Esophagus squamous epithelium (tissue), 5 donors: ENCODE results near the gene FYCO1. TPM values are rescaled to one million over a fixed set of nuclear protein-coding genes. Genes with fewer than 3 reads are reported as not detected.

ENCODE experiments used
- DNase-seq: peaks from one replicate; lab custom pipeline; 2025; lab: John Stamatoyannopoulos, UW
- H3K27ac ChIP-seq, 4 donors: fragments of 200-600 bp; sonication (generic); one replicate each; pipeline ENCODE4 v1.5.1; 2016 to 2019; ENCODE audit warnings: mild to moderate bottlenecking in 1 of 4
- H3K27me3 ChIP-seq, 4 donors: fragments of 200-600 bp; sonication (generic); 1 replicate in 3 of 4; 2 replicates in 1 of 4; pipeline versions ENCODE4 v1.5.1 to v1.6.0; 2017 to 2021; ENCODE audit warnings: antibody characterized with exemption in 1 of 4
- H3K36me3 ChIP-seq, 3 donors: fragments of 200-600 bp; sonication (generic); one replicate each; pipeline ENCODE4 v1.5.1; 2016 to 2019
- H3K4me1 ChIP-seq, 3 donors: fragments of 200-600 bp; sonication (generic); one replicate each; pipeline ENCODE4 v1.5.1; 2017 to 2019
- H3K4me3 ChIP-seq, 4 donors: fragments of 200-600 bp; sonication (generic); 1 replicate in 3 of 4; 2 replicates in 1 of 4; pipeline ENCODE4 v1.5.1; 2016 to 2019; ENCODE audit warnings: mild to moderate bottlenecking in 2 of 4, moderate library complexity in 1 of 4
- H3K9me3 ChIP-seq, 3 donors: fragments of 200-600 bp; sonication (generic); one replicate each; pipeline ENCODE4 v1.5.1; 2016 to 2019
- POLR2A ChIP-seq, 4 donors: fragments of 450-650 bp; IDR thresholded peaks; one replicate each; pipeline ENCODE4 v1.6.1; 2017; ENCODE audit warnings: antibody characterized with exemption in 4 of 4, mild to moderate bottlenecking in 4 of 4, moderate library complexity in 3 of 4
- WGBS, 2 donors: methylation state at CpG; one replicate each; pipeline ENCODE4 v1.1.5; 2018; 5-methylcytosine and 5-hydroxymethylcytosine counted together
- intact Hi-C: fragments of 100-400 bp; cut with DNase I; formaldehyde crosslinking; loops from one replicate; pipeline ENCODE4 v1.15.0; 2022
- total RNA-seq, 4 donors: library from RNA; depleted of rRNA; stranded (reverse); fragments of >200 nt; gene quantifications; one replicate each; pipeline ENCODE4 v1.1.0, GENCODE V29; 2016
- TF ChIP-seq, protein P1 (sequence below), 6 experiments: fragments of 450-650 bp in 4 of 6; fragments of 200-600 bp in 2 of 6; sonication (generic) in 2 of 6; IDR thresholded peaks; one replicate each; pipeline ENCODE4 v1.5.1; 2016 to 2019; ENCODE audit warnings: antibody characterized with exemption in 6 of 6, mild to moderate bottlenecking in 4 of 6, moderate library complexity in 4 of 6
- donor health status: DM: yes; HTN: yes; CAD: no.

Gene FYCO1
- total RNA-seq, 4 donors from 2014 or later, result 17.8 to 33.3 (median 25.0) TPM

DNA sequence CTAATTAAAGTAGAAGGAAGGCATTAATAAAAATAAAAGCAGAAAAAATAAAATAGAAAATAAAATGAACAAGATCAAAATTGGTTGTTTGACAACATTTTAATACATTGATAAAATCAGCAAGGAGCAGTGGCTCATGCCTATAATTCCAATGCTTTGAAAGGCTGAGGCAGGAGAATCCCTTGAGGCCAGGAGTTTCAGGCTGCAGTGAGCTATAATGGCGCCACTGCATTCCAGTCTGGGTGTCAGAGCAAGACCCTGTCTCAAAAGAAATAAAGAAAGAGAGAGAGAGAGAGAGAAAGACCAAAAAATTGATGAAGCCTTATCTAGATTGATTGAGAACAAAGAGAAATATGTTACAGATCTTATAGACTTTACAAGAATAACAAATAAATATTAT, 29.5 kb upstream of the FYCO1 start:
- DNase-seq, result no peak
- WGBS, 2 donors, result 56 to 75% methylated on average over 1 of the region's 1 CpG
- intact Hi-C loops, result no loop called here
- Histone ChIP-seq H3K27me3 (no peaks in the 10 kb centered on the region), H3K4me1 (no peaks in the 10 kb centered on the region), H3K27ac (no peak overlapping the region), H3K4me3 (no peak overlapping the region), H3K9me3 (peaks cover 0 to 4% (median 0%) of the 10 kb centered on the region in 3 donors), H3K36me3 (no peaks in the 10 kb centered on the region)
- no peak for TF ChIP-seq POLR2A (IDR thresholded peaks at IDR 0.05)
- TF ChIP-seq, protein P1, sequence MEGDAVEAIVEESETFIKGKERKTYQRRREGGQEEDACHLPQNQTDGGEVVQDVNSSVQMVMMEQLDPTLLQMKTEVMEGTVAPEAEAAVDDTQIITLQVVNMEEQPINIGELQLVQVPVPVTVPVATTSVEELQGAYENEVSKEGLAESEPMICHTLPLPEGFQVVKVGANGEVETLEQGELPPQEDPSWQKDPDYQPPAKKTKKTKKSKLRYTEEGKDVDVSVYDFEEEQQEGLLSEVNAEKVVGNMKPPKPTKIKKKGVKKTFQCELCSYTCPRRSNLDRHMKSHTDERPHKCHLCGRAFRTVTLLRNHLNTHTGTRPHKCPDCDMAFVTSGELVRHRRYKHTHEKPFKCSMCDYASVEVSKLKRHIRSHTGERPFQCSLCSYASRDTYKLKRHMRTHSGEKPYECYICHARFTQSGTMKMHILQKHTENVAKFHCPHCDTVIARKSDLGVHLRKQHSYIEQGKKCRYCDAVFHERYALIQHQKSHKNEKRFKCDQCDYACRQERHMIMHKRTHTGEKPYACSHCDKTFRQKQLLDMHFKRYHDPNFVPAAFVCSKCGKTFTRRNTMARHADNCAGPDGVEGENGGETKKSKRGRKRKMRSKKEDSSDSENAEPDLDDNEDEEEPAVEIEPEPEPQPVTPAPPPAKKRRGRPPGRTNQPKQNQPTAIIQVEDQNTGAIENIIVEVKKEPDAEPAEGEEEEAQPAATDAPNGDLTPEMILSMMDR (IDR thresholded peaks at IDR 0.05), result no peak

DNA sequence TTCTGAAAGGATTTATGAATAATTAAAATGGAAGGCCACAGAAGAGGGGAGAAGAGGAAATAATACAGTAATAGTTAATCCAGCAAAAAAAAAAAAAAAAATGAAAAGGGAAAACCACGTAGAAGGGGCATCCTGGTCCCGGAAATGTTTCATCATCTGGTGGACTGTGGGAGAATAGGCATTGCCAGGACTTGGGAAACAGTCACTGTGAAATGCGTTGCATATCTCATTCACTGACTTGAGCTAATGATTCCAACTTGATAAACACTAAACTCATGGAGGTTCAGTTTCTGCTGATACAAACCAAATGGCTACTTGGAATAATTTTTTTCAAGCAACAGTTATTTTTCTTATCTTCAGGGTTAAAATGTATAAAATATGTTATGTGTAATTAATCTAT, 28.5 kb upstream of the FYCO1 start:
- TF ChIP-seq, protein P1 (IDR thresholded peaks at IDR 0.05), result no peak
- no peak for TF ChIP-seq POLR2A (IDR thresholded peaks at IDR 0.05)
- no peak for DNase-seq
- no peaks in the 10 kb centered on the region for H3K4me1 ChIP-seq
- H3K4me3 ChIP-seq, result no peak overlapping the region
- peaks cover 0 to 4% (median 0%) of the 10 kb centered on the region in 3 donors for H3K9me3 ChIP-seq
- H3K27ac ChIP-seq, result no peak overlapping the region
- intact Hi-C loops, result no loop called here
- no peaks in the 10 kb centered on the region for H3K27me3 ChIP-seq
- 44 to 49% methylated on average over 3 of the region's 3 CpGs for WGBS, 2 donors
- H3K36me3 ChIP-seq, result no peaks in the 10 kb centered on the region

DNA sequence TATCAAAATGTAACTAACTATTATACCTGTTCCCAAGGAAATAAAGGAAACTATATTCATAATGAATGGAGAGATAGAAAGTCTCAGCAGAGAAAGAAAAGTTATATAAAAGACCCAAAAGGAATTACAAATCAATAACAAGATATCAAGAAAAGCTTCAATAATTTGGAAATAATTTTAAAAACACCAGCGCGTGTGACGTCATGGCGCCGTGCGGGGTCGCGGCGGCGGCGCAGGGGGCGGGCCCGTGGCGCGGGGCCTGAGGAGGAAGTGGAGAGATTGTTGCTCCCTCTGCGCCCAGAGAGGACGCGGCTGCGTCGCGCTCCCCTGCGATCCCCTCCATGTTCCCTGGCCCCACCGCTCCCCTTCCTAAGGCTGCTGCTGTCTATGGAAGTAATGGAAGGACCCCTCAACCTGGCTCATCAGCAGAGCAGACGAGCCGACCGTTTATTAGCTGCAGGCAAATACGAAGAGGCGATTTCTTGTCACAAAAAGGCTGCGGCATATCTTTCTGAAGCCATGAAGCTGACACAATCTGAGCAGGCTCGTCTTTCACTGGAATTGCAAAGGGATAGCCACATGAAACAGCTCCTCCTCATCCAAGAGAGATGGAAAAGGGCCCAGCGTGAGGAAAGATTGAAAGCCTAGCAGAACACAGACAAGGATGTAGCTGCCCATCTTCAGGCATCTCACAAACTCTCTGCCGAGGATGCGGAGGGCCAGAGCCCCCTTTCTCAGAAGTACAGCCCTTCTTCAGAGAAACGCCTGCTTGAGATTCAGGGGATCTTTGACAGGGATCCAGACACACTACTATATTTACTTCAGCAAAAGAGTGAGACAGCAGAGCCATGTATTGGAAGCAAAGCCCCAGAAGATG, 27.5 kb upstream of the FYCO1 start:
- WGBS, 2 donors, result 88 to 93% methylated on average over 28 to 30 of the region's 34 CpGs
- H3K9me3 ChIP-seq, result peaks cover 0 to 4% (median 0%) of the 10 kb centered on the region in 3 donors
- no peaks in the 10 kb centered on the region for H3K36me3 ChIP-seq
- no peaks in the 10 kb centered on the region for H3K27me3 ChIP-seq
- DNase-seq, result no peak
- no peak overlapping the region for H3K4me3 ChIP-seq
- no peak overlapping the region for H3K27ac ChIP-seq
- no peaks in the 10 kb centered on the region for H3K4me1 ChIP-seq
- no peak for TF ChIP-seq POLR2A (IDR thresholded peaks at IDR 0.05)
- TF ChIP-seq, protein P1 (IDR thresholded peaks at IDR 0.05), result no peak
- intact Hi-C loops, result no loop called here

DNA sequence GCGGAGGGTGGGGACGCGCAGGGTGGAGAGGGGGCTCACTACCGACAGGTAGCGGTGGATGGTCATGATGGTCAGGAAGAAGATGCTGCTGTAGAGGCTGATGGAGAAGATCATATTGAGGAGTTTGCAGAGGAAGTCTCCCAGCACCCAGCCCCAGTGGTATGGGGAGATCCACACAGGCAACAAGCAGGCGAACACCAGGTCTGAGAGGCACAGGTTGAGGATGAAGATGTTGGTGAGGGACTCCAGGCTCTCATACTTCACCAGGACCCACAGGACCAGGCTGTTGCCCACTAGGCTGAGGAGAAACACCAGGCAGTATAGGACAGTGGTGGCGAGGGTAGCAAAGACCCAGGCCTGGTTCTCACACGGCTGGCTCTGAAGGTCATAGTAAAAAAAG, 25.9 kb upstream of the FYCO1 start:
- DNase-seq, result no peak
- Histone ChIP-seq H3K27ac (no peak overlapping the region), H3K9me3 (no peaks in the 10 kb centered on the region), H3K4me3 (no peak overlapping the region), H3K4me1 (no peaks in the 10 kb centered on the region), H3K27me3 (no peaks in the 10 kb centered on the region), H3K36me3 (no peaks in the 10 kb centered on the region)
- intact Hi-C loops, result no loop called here
- 92 to 99% methylated on average over 8 of the region's 8 CpGs for WGBS, 2 donors
- TF ChIP-seq, protein P1 (IDR thresholded peaks at IDR 0.05), result no peak
- no peak for TF ChIP-seq POLR2A (IDR thresholded peaks at IDR 0.05)

DNA sequence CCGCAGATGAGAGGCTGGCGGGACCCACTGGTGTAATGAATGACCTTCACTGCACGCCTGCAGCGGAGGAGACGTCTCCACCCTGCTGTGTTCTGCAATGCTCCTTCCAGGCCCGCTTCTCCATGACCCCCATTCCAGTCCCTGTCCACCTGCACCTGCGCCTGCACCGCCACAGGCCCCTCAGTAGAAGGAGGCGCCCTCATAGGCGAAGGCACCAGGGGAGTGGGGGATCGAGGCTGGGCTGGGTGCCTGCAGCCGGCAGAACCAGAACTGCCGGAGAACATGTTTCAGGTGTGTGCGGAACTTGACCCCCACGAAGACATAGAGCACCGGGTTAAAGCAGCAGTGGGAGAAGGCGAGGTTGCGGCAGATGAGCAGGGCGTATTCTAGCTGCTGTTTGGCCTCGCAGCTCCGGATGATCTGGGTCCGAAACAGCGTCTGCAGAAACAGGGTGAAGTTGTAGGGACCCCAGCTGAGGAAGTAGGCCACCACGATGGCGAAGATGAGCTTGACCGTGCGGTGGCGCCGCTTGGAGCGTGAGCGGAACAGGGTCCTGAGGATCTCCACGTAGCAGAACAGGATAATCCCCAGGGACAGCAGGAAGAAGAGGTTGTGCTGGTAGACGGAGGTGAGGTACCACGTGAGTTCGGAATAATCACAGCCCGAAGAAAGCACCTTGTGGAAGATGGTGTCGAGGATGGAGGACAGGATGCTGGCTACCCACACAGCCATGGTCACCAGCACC, 25.3 kb upstream of the FYCO1 start:
- Histone ChIP-seq H3K4me1 (no peaks in the 10 kb centered on the region), H3K36me3 (no peaks in the 10 kb centered on the region), H3K4me3 (no peak overlapping the region), H3K27ac (no peak overlapping the region), H3K27me3 (no peaks in the 10 kb centered on the region), H3K9me3 (no peaks in the 10 kb centered on the region)
- no peak for DNase-seq
- 94 to 95% methylated on average over 23 to 27 of the region's 37 CpGs for WGBS, 2 donors
- no peak for TF ChIP-seq POLR2A (IDR thresholded peaks at IDR 0.05)
- TF ChIP-seq, protein P1 (IDR thresholded peaks at IDR 0.05), result no peak
- intact Hi-C loops, result no loop called here
